HG03025 (cell line): ENCODE measurements around the gene PRSS8.

Experiments used
- ATAC-seq: cut with Tn5 transposase; IDR thresholded peaks from one replicate; pipeline ENCODE4 v1.9.1; 2021; ENCODE audit warnings: mild to moderate bottlenecking, moderate library complexity; ENCODE audit not compliant: unreplicated experiment, low FRiP score

The PRSS8 gene

DNA sequence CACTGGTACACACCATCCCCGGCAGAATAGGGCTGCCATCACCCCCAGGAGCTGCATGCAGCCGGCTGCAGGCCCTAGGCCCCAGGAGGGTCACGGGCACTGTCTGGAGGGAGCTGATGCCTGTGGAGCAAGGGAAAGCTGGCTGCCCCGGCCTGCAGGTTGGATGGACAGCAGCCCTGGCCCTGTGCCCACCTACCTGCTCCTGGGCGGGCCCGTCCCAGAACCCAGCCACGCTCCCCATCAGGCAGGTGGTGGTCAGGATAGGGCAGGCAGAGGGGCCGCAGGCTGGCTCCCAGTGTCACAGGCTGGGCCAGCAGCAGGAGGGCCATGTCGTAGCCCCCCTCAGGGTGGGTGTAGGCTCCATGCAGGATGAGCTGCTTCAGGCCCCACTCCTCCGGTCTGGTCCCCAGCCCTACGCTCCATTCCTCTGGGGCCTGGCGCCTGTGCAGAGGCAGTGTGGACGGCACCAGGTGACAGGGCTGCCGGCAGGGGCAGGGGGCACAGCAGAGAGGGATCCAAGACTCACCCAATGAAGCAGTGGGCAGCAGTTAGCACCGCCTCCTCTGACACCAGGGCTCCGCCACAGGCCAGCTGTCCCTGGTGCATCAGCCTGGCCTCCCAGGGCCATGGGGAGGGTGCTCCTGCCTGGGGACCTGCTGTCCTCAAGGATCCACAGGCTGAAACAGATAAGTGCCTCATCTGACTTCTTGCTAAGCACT, 50.8 kb downstream of the PRSS8 start:
- no peak for ATAC-seq

DNA sequence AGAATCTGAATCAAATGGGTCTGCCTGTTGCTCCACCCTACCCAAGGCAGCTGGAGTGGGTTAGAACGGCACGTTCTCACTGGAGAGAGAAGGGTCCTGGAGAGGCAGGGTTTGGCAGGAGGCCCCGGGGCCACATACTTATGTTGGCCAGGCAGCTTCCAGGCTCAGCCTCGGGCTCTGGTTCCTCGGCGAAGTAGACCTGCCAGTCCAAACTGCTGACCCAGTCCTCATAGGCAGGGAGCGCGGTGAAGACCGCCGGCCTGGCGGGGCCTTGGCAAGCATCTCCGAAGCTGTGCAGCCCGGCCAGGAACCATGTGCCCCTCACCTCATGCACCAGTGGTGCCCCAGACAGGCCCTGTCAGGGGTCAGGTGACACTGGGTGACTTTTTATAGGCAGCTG, 51.5 kb downstream of the PRSS8 start:
- no peak for ATAC-seq

DNA sequence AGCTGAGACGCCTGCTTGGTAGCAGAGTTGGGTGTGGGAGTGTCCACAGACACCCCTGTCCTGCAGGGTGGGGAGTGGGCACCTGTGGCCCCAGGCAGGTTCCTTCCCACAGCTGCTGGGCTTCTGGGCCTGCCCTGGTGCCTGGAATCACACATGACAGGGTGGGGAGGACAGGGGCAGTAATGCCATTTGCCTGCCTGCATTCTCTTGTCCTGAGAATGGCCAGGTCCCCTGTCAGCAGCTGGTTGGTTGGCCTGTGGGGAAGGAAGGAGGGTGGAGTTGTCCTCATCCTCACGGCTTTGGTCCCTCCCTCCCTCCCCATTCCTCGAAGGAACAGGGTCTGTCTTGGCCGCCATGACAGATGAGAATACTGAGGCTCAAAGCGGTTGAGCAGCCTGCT, 52.0 kb downstream of the PRSS8 start:
- no peak for ATAC-seq

DNA sequence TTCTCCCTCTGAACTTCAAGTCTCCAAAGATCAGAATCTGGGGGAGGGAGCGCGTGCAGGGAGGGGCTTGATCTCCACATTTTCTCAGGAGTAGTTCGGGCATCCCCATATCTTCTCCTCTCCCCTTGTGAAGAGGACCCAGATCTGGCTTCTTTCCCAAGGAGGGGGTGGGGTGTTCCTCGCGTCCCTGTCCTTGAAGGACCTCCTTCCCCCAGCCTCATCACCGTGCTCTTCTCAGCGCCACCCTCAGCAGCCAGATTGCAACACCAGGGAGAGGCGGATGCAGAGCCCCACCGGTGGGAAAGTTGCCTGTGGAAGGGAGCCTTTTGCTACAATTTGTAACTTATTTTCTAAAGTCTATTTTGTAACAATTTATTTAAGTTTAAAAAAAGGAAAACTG, 52.4 kb downstream of the PRSS8 start:
- ATAC-seq: no peak

DNA sequence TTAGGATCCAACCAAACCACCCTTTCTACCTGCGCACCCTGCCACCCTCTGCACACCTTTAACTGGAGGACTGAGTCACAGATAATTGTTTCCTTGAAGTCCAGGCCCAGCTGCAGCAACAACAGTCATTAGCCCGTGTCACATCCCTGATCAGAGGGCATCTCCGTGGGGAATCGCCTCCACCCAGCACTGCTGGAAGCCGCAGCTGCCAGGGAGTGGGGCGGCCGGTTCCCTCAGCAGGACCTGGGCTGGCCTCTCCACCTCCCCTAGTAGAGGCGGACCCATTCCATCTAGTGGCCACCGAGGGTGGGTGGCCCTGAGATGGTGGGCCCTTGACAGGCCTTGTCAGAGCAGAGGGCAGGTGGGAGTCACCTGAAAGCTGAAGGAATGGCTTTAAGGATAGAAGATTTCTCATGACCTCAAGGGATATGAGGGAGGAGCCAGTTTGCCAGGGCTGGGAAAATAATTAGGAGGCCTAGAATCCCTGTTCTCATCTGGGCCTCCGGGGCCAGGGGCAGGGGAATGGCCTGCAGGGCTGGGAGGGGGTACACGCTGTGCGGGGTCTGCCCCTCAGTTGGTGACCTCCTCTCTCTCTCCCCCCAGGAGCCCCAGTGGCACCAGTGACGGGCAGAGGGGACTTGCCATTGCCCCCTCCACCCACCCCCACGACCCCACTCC, 53.0 kb downstream of the PRSS8 start:
- ATAC-seq: no peak
